ENCODE data around the gene PRSS53. TPM values are rescaled to one million over a fixed set of nuclear protein-coding genes. Genes with fewer than 3 reads are reported as not detected.

The PRSS53 gene
- total RNA-seq, 1 donor from 2014 or later, result 5.1 TPM

DNA sequence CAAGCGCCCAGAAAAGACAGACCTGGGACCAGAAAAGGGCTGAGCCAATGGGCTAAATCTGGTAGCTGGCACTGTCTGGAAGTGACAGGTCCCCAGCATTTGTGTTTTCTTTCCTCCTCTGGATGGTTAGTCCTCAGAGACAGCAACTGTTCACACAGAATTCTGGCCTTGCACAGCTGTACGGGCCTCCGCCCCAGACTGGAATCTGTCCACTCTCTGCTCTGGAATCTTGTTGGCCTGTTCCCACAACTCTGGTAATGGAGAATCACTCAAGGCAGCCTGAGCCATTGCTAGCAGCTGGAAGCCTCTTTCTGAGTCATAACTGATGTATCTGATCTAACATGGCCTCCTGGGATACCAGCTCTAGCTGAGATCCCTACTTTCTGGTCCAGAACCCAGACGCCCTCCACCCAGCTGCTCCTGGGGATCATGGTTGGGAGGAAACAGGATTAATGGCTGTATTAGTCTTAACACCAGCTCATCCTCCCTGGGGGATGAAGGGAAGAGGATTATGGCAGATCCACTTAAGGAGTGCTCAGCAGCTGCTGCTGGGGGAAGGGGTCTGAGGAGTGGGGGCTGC lies 23.8 kb downstream of the PRSS53 start:
- peaks cover 10% of the 10 kb centered on the region for H3K36me3 Mint-ChIP-seq
- H3K4me1 Mint-ChIP-seq (ENCODE audit: unreplicated experiment), result peaks cover 5% of the 10 kb centered on the region
- TF ChIP-seq, protein P1, sequence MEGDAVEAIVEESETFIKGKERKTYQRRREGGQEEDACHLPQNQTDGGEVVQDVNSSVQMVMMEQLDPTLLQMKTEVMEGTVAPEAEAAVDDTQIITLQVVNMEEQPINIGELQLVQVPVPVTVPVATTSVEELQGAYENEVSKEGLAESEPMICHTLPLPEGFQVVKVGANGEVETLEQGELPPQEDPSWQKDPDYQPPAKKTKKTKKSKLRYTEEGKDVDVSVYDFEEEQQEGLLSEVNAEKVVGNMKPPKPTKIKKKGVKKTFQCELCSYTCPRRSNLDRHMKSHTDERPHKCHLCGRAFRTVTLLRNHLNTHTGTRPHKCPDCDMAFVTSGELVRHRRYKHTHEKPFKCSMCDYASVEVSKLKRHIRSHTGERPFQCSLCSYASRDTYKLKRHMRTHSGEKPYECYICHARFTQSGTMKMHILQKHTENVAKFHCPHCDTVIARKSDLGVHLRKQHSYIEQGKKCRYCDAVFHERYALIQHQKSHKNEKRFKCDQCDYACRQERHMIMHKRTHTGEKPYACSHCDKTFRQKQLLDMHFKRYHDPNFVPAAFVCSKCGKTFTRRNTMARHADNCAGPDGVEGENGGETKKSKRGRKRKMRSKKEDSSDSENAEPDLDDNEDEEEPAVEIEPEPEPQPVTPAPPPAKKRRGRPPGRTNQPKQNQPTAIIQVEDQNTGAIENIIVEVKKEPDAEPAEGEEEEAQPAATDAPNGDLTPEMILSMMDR (conservative IDR thresholded peaks at IDR 0.05), result no peak
- peak overlapping the region; percentile 53 for H3K4me3 Mint-ChIP-seq
- no peak for DNase-seq (ENCODE audit: extremely low spot score, unreplicated experiment)
- H3K27ac Mint-ChIP-seq, result peak overlapping the region; percentile 94
- H3K27me3 Mint-ChIP-seq, result no peaks in the 10 kb centered on the region
- no peaks in the 10 kb centered on the region for H3K9me3 Mint-ChIP-seq

- Mint-ChIP-seq H3K36me3 (peaks cover 10% of the 10 kb centered on the region), H3K9me3 (no peaks in the 10 kb centered on the region), H3K4me1 (ENCODE audit: unreplicated experiment) (peaks cover 5% of the 10 kb centered on the region), H3K27ac (no peak overlapping the region), H3K27me3 (no peaks in the 10 kb centered on the region), H3K4me3 (no peak overlapping the region)
- DNase-seq (ENCODE audit: extremely low spot score, unreplicated experiment), result no peak
- TF ChIP-seq, protein P1 (conservative IDR thresholded peaks at IDR 0.05), result no peak
Observed at GRCh38 chr16:31063843-31064611, 24.7 kb downstream of the PRSS53 start.

DNA sequence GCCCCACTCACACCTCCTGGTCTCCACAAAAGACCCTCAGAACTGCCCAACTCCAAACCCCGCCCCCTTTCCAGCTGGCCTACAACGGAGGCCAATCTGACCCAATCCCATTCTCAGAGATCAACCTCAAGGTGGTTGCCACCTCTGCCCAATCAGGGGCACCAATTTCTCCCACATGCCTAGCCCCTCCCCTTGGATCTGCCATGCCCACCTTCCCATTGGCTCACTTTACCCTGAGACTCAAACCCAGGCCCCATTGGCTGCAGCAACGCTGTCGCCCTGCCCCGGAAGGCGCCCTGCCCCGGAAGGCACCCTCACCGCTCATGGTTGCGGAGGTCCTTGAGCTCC lies 25.3 kb downstream of the PRSS53 start:
- peaks cover 10% of the 10 kb centered on the region for H3K36me3 Mint-ChIP-seq
- H3K27me3 Mint-ChIP-seq, result no peaks in the 10 kb centered on the region
- H3K4me3 Mint-ChIP-seq, result no peak overlapping the region
- H3K4me1 Mint-ChIP-seq (ENCODE audit: unreplicated experiment), result peaks cover 5% of the 10 kb centered on the region
- no peak for DNase-seq (ENCODE audit: extremely low spot score, unreplicated experiment)
- H3K9me3 Mint-ChIP-seq, result no peaks in the 10 kb centered on the region
- no peak overlapping the region for H3K27ac Mint-ChIP-seq
- TF ChIP-seq, protein P1 (conservative IDR thresholded peaks at IDR 0.05), result no peak

DNA sequence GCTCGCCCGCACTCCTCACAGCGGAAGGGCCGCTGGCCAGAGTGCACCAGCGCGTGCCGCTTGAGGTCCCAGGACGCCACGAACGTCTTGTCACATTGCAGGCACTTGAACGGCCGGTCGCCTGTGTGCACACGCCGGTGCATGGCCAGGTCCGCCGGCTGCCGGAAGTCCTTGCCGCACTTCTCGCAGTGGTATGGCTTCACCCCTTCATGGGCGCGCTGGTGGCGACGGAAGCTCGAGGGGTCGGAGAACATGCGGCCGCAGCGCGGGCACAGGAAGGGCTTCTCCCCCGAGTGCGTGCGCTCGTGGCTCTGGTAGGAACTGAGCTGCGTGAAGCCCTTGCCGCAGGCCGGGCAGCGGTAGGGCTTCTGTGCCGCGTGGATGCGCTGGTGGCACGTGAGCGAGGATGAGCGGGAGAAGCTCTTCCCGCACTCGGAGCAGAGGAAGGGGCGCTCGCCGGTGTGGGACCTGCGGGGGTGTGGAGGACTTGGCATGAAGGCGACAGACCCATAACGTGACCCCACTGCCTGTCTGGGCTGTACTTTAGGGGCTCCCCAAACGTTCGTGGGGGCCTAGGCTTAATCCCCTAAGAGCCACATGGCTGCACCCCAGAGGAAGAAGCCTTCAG lies 26.8 kb downstream of the PRSS53 start:
- H3K4me1 Mint-ChIP-seq (ENCODE audit: unreplicated experiment), result peaks cover 5% of the 10 kb centered on the region

DNA sequence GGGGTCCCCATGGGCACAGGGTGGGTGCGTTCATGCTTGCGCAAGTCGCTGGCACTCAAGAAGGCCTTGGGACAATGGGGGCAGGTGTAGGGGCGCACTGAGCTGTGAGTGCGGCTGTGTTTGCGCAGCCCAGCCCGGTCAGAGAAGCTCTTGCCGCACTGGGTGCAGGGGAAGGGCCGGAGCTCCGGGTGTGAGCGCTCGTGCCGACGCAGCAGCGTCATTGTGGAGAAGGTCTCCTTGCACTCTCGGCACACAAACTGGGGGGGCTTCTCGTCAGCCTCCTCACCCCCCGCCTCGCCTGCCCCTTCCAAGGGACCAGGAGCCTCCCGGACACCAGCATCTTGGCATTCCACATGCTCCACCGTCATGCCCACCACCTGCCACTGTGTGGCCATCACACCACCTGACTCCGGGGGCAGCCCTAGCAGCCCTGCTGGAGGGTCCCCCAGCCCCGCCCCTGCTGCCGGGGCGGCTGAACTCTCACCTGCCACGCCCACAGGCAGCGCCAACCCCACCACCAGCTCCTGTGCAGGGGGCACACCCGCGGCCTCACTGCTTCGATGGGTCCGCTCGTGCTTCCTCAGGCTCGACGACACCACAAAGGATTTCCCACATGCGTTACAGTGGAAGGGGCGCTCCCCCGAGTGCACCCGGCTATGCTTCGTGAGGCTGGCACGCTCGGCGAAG lies 27.5 kb downstream of the PRSS53 start:
- TF ChIP-seq, protein P1 (conservative IDR thresholded peaks at IDR 0.05), result no peak
- no peaks in the 10 kb centered on the region for H3K27me3 Mint-ChIP-seq
- peaks cover 5% of the 10 kb centered on the region for H3K4me1 Mint-ChIP-seq (ENCODE audit: unreplicated experiment)
- no peak overlapping the region for H3K4me3 Mint-ChIP-seq
- DNase-seq (ENCODE audit: extremely low spot score, unreplicated experiment), result no peak
- no peaks in the 10 kb centered on the region for H3K9me3 Mint-ChIP-seq
- no peak overlapping the region for H3K27ac Mint-ChIP-seq
- H3K36me3 Mint-ChIP-seq, result peaks cover 10% of the 10 kb centered on the region

More for the DNA sequence above, 26.8 kb downstream of the PRSS53 start:
- TF ChIP-seq, protein P1 (conservative IDR thresholded peaks at IDR 0.05), result no peak
- H3K27me3 Mint-ChIP-seq, result no peaks in the 10 kb centered on the region
- H3K9me3 Mint-ChIP-seq, result no peaks in the 10 kb centered on the region
- H3K27ac Mint-ChIP-seq, result no peak overlapping the region
- DNase-seq (ENCODE audit: extremely low spot score, unreplicated experiment), result no peak
- no peak overlapping the region for H3K4me3 Mint-ChIP-seq
- H3K36me3 Mint-ChIP-seq, result peaks cover 10% of the 10 kb centered on the region
